LoVo (cell line): ENCODE results near the gene FCRLA.
"Not testable (repeated sequence)": the region's sequence is repeated elsewhere in the genome, so short reads cannot be mapped to it uniquely, and the experiment has no call there.

ENCODE experiments used
- DNase-seq: peaks from one replicate; pipeline ENCODE4 v3.0.0-alpha.2; 2016; ENCODE audit warnings: low spot score

The FCRLA gene

GRCh38 chr1:161705537-161705936, 1.5 kb upstream of the FCRLA start:
- DNase-seq: no peak

GRCh38 chr1:161706113-161706481, 932 bp upstream of the FCRLA start:
- no peak for DNase-seq

- no peak for DNase-seq
These were observed 474 bp downstream of the FCRLA start for GRCh38 chr1:161707503-161707902.

DNA sequence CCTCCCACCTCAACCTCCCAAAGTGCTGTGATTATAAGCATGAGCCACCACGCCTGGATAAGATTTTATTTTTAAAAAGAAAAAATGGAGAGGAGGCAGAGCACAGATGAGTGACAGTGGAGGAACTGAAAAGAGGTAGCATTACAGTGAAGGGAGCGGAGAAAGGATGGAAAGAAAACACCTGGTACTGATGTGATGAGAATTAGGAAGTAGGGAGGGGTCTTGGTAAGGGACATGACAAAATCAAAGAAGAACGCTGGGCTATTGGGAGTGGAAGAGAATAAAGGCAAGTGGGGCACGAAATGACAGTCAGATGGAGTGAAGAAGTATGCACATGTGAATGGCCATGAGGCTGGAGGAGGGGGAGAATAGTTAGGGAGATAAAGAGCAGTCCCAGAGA, 2.3 kb downstream of the FCRLA start:
- no peak for DNase-seq

DNA sequence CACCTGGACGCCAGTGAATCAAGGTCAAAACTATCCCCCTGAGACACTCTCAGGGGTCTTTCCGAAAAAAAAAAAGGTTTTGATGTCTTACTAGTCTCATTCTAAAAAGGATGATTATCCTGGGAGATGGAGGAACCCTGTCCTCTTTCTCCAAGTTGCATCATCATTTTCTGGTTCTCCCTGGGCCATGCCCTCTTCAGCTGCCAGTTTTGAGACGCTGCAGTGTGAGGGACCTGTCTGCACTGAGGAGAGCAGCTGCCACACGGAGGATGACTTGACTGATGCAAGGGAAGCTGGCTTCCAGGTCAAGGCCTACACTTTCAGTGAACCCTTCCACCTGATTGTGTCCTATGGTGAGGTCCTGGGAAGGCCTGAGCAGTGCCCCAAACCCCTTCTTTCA, 3.5 kb downstream of the FCRLA start:
- no peak for DNase-seq

- no peak for DNase-seq
These were observed 11.7 kb downstream of the FCRLA start for GRCh38 chr1:161718559-161719324.

- DNase-seq: no peak
These were observed 12.2 kb downstream of the FCRLA start for GRCh38 chr1:161719325-161719611.

DNA sequence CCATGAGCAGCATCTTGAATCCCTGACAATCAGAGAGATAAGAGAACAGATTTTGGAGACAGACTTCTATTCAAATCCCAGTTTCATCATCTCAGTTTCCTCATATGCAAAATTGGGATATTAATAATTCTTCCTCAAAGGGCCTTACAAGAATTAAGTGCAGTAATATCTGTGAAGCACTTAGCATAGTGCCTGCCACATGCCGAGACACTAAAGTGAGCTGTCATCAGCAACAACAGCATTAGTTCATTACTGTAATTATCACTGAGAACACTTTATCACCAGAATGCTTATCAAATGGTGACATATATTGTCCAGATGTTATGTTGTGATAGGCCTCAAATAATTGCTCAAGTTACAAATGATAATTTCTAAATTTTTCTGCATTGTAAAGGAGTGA, 13.4 kb downstream of the FCRLA start:
- DNase-seq: no peak

DNA sequence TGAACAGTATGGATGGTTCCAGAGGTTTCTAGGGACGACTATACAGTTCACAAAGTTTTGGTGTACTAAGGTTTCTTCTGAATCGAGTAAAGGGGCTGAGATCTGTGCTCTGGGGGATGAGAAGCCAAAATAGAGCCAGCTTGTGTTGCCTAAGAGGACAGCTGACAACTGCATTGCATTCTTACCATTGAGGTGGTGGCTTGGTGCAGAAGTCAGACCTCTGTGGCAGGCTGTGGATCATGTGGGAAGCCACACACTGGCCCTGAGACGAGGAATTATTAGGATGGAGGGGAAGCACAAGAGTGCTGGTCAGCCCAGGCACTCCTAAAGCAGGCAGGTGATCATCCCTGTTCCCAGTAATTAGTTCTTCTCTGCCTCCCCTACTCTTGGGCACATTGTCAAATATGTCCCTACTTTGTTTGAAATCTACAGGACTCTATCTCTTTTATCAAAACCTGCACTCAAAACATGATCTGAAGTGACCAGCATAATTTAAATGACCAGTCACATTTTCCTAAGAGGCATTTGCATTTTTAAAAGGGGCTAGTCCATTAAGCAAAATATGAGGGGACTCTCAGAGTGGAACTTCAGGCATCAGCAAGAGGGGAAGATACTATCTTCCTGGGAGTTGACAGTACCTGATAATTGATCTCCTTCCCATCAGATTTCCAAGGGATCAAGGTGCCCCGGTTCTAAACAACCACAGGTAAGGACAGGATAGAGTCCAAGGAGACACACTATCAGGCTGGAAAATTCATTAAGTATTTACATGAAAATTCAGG, 14.1 kb downstream of the FCRLA start, which contains the start of gene FCRLB:
FCRLB (plus strand) TSS at position 589 of the 782 bp plus-strand sequence. CDS start 1,129 bp downstream, outside the sequence.
- DNase-seq: no peak

DNA sequence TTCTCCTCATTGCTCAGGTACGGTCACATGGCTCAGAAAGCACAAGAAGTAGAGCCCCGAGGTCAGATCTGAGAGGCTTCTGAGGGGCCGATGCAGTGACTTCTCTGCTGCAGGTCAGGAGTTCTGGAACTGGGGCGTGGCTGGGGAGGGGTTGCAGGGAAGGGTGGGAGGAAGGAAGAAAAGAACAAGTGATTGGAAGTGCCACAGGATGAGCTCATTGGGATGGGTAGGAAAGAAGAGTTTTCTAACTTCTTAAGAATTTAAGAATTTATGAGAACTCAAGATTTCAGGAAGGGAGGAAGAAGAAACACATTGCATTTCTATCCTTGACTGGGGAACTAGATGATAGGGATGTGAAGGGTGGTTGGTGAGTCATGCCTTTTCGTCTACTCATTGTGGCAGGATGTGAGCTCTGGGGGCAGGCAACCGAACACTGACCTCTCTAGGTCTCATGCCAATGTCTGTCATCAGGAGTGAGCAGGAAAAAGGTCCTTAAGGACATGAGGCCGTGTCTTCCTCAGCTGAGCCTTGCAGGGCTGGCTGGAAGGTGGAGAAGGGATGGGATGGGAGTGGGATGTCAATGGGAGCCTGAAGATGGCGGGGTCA, 14.8 kb downstream of the FCRLA start:
- DNase-seq: no peak

GRCh38 chr1:161722406-161722805, 15.4 kb downstream of the FCRLA start:
- no peak for DNase-seq

- no peak for DNase-seq
These were observed 16.6 kb downstream of the FCRLA start for GRCh38 chr1:161723459-161724141.

GRCh38 chr1:161725258-161725907, 18.4 kb downstream of the FCRLA start:
- DNase-seq: not testable (repeated sequence)

DNA sequence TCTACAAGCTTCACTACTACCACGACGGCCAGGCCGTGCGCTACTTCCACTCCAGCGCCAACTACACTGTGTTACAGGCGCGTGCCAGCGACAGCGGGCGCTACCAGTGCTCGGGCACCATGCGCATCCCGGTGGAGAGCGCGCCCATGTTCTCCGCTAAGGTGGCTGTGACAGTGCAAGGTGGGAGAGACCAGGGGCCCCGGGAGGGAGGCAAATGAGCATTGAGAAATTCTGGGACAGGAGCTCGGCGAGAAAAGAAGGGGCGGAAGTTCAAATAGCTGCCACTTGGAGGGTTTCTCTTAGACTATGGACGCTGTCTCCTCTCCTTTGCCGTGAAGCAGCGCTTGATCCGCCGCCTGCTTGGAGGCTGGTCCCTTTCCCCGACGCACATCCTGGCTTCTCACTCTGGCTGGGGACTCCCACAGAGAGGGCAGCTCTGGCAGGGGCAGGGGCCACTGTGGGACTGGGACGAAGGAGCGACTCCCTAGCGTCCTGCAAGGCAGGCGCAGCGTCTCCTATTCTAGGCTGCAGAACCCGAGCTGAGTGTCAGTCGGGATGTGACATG, 19.0 kb downstream of the FCRLA start:
- DNase-seq: peak; percentile 30

DNA sequence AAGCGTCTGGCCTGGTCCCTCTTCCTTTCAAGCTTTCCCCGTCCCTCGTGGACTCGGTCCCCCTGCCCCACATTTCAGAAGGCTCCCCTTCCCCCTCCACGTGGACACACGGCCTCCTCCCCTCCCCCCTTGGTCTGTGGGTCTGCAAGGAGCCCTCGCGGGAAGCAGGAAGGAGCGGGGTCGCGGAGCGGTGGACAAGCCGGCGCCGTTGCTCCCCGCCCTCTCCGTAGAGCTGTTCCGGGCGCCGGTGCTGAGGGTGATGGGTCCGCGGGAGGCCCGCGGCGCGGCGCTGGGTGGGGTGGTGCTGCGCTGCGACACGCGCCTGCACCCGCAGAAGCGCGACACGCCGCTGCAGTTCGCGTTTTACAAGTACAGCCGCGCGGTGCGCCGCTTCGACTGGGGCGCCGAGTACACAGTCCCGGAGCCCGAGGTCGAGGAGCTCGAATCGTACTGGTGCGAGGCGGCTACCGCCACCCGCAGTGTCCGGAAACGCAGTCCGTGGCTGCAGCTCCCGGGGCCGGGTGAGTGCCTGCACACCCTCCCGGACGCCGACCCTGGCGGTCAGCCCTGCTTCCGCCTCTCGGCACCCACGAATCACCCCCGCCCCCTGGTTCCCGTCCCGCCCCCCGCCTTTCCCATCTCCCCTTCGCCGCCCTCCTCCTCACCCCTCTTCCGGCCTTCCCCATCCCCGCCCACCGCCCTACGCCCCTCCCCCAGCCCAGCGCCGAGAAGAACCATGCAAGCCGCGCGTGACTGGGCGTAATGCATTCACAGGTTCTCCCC, 19.6 kb downstream of the FCRLA start:
- peak; percentile 82 for DNase-seq

- no peak for DNase-seq
These were observed 20.4 kb downstream of the FCRLA start for GRCh38 chr1:161727256-161727924.

- no peak for DNase-seq
These were observed 21.6 kb downstream of the FCRLA start for GRCh38 chr1:161728376-161729226.

DNA sequence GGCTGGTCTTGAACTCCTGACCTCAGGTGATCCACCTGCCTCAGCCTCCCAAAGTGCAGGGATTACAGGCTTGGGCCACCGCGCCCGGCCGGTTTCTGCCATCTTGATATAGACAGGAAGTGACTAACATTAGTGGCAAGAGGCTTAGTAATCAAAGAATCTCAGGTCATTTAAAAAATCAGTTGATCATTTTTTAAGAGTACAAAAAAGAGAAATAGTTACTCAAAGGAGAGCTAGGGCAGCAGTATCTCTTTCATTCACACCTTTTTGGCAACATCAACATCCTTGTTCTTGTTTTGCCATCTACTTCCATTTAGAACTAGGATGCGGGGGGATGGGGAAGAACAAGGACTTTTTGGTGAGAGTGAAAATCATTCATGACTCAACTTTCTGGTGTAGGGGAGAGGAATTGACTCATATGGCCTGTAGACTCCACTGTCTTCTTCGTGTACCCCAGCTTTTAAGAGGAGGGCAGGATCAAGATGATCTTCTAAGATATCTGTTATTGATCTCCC, 23.1 kb downstream of the FCRLA start:
- no peak for DNase-seq

- no peak for DNase-seq
These were observed 24.2 kb downstream of the FCRLA start for GRCh38 chr1:161731241-161731640.
